Uterus (tissue), 4 donors: ENCODE data around the gene PPP1R3F. TPM values are rescaled to one million over a fixed set of nuclear protein-coding genes. Genes with fewer than 3 reads are reported as not detected.

Source experiments
- DNase-seq, 2 donors: peaks; one replicate each; pipeline ENCODE4 v3.0.0-alpha.2; 2019 to 2020
- H3K27ac ChIP-seq, 2 donors: fragments of 200-600 bp; sonication (generic); 1 replicate in 1 of 2; 2 replicates in 1 of 2; pipeline ENCODE4 v1.5.1; 2016 to 2018
- H3K27me3 ChIP-seq, 2 donors: fragments of 200-600 bp; sonication (generic); one replicate each; pipeline ENCODE4 v1.5.1; 2018 to 2019; ENCODE audit warnings: control low read depth in 1 of 2
- H3K36me3 ChIP-seq, 2 donors: fragments of 200-600 bp; sonication (generic); one replicate each; pipeline ENCODE4 v1.5.1; 2019; ENCODE audit warnings: control low read depth in 1 of 2
- H3K4me1 ChIP-seq, 2 donors: fragments of 200-600 bp; sonication (generic); one replicate each; pipeline ENCODE4 v1.5.1; 2018 to 2019; ENCODE audit warnings: control low read depth in 1 of 2
- H3K4me3 ChIP-seq, 2 donors: fragments of 200-600 bp; sonication (generic); 1 replicate in 1 of 2; 2 replicates in 1 of 2; pipeline ENCODE4 v1.5.1; 2018 to 2019; ENCODE audit warnings: mild to moderate bottlenecking in 1 of 2
- H3K9me3 ChIP-seq, 2 donors: fragments of 200-600 bp; sonication (generic); one replicate each; pipeline ENCODE4 v1.5.1; 2019; ENCODE audit warnings: control low read depth in 1 of 2
- POLR2A ChIP-seq, 2 donors: fragments of 450-650 bp; IDR thresholded peaks; one replicate each; pipeline ENCODE4 v1.6.1; 2016; ENCODE audit warnings: antibody characterized with exemption in 2 of 2, mild to moderate bottlenecking in 1 of 2, moderate library complexity in 1 of 2
- intact Hi-C: fragments of 100-400 bp; cut with DNase I; formaldehyde crosslinking; loops from one replicate; pipeline ENCODE4 v1.15.1; 2023; ENCODE audit warnings: low total_unique reads
- total RNA-seq, 4 donors: library from RNA; depleted of rRNA in 3 of 4; stranded (reverse); fragments of >200 nt in 3 of 4; gene quantifications; one replicate each; pipeline versions ENCODE4 v1.1.0 to v1.2.4, GENCODE V29; 2014 to 2023
- TF ChIP-seq, protein P1 (sequence below), 4 experiments: fragments of 200-600 bp in 2 of 4; fragments of 450-650 bp in 2 of 4; sonication (generic) in 2 of 4; IDR thresholded peaks; one replicate each; pipeline ENCODE4 v1.5.1; 2016 to 2019; ENCODE audit warnings: antibody characterized with exemption in 4 of 4, mild to moderate bottlenecking in 2 of 4, moderate library complexity in 1 of 4
- donor health status: DM: yes; HTN: yes; CAD: no.

PPP1R3F gene
- total RNA-seq, 4 donors from 2014 or later = 3.3 to 16.5 (median 8.0) TPM

DNA sequence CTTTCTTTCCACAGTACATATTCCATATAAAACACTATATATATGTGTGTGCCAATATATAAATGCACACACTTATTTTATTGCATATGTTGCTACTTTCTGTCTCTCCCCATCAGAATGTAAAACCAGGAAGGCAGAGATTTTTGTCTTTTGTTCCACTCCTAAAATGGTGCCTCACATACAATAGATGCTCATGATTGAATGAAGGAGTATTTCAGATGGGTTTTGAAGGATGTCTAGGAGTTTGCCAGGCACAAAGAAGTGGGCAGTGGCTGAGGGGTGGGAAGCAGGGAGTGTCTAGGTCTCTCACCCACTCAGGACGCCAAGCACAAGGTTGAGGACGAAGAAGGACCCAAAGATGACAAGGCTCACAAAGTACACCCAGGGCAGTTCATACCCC lies 41.9 kb upstream of the PPP1R3F start:
- Histone ChIP-seq H3K4me3 (no peak overlapping the region), H3K36me3 (no peaks in the 10 kb centered on the region), H3K9me3 (no peaks in the 10 kb centered on the region), H3K4me1 (no peaks in the 10 kb centered on the region), H3K27ac (no peak overlapping the region), H3K27me3 (no peaks in the 10 kb centered on the region)
- no peak for TF ChIP-seq POLR2A (IDR thresholded peaks at IDR 0.05)
- TF ChIP-seq, protein P1, sequence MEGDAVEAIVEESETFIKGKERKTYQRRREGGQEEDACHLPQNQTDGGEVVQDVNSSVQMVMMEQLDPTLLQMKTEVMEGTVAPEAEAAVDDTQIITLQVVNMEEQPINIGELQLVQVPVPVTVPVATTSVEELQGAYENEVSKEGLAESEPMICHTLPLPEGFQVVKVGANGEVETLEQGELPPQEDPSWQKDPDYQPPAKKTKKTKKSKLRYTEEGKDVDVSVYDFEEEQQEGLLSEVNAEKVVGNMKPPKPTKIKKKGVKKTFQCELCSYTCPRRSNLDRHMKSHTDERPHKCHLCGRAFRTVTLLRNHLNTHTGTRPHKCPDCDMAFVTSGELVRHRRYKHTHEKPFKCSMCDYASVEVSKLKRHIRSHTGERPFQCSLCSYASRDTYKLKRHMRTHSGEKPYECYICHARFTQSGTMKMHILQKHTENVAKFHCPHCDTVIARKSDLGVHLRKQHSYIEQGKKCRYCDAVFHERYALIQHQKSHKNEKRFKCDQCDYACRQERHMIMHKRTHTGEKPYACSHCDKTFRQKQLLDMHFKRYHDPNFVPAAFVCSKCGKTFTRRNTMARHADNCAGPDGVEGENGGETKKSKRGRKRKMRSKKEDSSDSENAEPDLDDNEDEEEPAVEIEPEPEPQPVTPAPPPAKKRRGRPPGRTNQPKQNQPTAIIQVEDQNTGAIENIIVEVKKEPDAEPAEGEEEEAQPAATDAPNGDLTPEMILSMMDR (IDR thresholded peaks at IDR 0.05) = no peak
- intact Hi-C loops = no loop called here
- no peak for DNase-seq

DNA sequence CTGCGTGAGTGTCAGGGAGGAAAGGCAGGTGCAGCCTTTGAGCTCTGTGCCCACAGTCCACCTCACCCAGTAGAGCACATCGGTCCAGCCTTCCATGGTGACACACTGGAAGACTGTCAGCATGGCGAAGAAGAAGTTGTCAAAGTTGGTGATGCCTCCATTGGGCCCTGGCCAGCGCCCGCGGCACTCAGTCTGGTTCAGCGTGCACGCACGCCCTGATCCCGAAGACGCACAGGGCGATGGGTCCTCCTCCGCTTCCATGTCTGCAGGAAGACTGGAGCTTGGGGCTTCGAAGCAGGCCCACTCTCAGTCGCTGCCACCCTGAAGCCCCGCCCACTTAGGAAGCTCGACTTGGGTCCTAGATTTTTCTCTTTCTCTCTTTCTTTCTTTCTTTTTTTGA lies 41.4 kb upstream of the PPP1R3F start:
- Histone ChIP-seq H3K36me3 (no peaks in the 10 kb centered on the region), H3K27me3 (no peaks in the 10 kb centered on the region), H3K9me3 (no peaks in the 10 kb centered on the region), H3K4me1 (no peaks in the 10 kb centered on the region), H3K27ac (no peak overlapping the region), H3K4me3 (no peak overlapping the region)
- intact Hi-C loops = no loop called here
- DNase-seq = no peak
- TF ChIP-seq, protein P1 (IDR thresholded peaks at IDR 0.05) = no peak
- no peak for TF ChIP-seq POLR2A (IDR thresholded peaks at IDR 0.05)

DNA sequence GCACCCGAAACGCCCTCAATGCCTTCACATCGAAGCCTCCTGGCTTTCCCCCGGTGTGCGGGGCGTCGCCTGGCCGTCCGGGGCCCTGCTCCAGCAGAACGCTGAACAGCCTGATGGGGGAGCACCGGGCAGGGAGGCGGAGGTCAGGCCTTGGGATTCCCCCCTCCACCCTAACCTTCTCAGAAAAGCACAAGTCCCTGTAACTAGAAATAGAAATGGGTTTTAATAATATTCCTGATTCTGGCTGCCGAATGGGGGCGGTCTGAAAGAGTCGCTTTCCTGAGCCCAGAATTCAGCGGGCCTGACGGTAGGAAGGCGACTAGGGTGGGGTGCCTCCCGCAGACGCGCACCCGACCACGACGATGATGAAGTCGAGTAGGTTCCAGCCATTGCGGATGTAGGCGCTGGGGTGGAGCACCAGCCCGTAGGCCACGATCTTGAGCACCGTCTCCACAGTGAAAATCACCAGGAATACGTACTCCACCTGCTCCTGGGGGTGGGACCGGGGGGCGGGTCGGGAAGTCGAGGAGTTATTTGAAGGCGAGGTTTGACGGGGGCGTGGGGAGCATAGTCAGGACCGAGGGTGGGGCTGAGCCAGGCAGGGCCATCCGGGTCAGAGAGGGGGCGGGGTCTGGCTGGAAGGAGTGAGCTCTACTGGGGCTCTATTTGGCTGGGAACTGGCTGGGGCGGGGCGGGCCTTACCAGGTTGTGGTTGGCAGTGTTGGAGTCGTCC lies 38.9 kb upstream of the PPP1R3F start:
- Histone ChIP-seq H3K36me3 (no peaks in the 10 kb centered on the region), H3K4me3 (no peak overlapping the region), H3K27ac (no peak overlapping the region), H3K9me3 (no peaks in the 10 kb centered on the region), H3K27me3 (no peaks in the 10 kb centered on the region), H3K4me1 (no peaks in the 10 kb centered on the region)
- no peak for TF ChIP-seq POLR2A (IDR thresholded peaks at IDR 0.05)
- TF ChIP-seq, protein P1 (IDR thresholded peaks at IDR 0.05) = no peak
- peak in 1 of 2 donors; percentile 30 for DNase-seq
- intact Hi-C loops = no loop called here

DNA sequence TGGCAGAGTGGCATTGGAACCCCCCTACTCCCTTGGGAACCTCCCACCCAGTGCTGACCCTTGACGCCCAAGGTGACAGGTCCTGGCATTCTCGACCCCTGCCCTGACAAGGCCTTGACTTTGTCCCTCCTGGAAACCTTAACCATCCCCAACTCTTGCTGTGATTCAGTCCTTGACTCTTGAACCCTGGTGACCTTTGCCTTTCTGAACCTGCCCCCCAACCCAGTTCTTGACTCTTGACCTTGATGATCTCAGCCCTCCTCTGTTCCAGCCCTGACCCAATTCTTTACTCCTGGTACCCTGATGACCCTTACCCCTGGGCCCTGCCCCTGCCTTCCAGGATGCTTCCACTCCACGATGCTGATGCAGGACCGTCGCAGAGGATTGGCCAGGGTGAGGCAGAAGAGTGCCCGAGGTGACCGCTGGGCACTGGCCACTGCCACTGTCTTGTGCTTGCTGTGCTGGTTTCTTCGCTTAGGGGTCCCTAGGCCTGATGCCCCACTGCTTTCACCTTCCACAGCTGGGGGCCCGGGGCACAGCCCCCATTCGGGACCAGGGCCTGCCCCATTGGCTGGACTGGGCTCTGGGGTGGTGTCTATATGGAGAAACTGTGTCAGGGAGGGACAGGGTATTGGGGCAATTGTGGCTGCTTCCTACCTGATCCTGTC lies 38.1 kb upstream of the PPP1R3F start:
- intact Hi-C loops = no loop called here
- DNase-seq = no peak
- no peaks in the 10 kb centered on the region for H3K27me3 ChIP-seq
- TF ChIP-seq POLR2A (IDR thresholded peaks at IDR 0.05) = no peak
- TF ChIP-seq, protein P1 (IDR thresholded peaks at IDR 0.05) = no peak
- H3K27ac ChIP-seq = no peak overlapping the region
- no peaks in the 10 kb centered on the region for H3K4me1 ChIP-seq
- no peak overlapping the region for H3K4me3 ChIP-seq
- H3K36me3 ChIP-seq = no peaks in the 10 kb centered on the region
- no peaks in the 10 kb centered on the region for H3K9me3 ChIP-seq

DNA sequence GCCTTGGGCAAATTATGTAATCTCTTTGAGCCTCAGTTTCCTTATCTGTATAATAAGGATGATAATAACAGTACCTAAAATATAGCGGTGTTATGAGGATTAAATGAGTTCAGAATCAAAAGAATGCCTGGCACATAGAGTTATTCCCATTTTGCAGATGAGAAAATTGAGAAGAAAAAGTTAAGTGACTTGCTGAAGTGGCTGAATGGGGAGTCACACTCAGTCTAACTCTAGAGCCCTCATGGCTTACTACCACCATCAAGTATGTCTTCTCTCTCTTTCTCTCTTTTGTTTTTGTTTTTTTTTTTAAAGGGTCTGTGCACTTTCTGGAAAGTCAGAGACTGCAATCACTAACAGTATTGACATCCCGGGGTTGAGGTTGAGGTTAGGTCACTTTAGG lies 37.1 kb upstream of the PPP1R3F start:
- no peak for TF ChIP-seq POLR2A (IDR thresholded peaks at IDR 0.05)
- TF ChIP-seq, protein P1 (IDR thresholded peaks at IDR 0.05) = no peak
- no peaks in the 10 kb centered on the region for H3K36me3 ChIP-seq
- intact Hi-C loops = no loop called here

More for the DNA sequence above, 37.1 kb upstream of the PPP1R3F start:
- Histone ChIP-seq H3K27me3 (no peaks in the 10 kb centered on the region), H3K4me3 (no peak overlapping the region), H3K4me1 (no peaks in the 10 kb centered on the region), H3K27ac (no peak overlapping the region), H3K9me3 (no peaks in the 10 kb centered on the region)
- no peak for DNase-seq
